ENCODE results near the gene ICA1. TPM values are rescaled to one million over a fixed set of nuclear protein-coding genes. Genes with fewer than 3 reads are reported as not detected.

Gene ICA1
- total RNA-seq, 1 experiment from 2014 or later = 28.8 TPM

DNA sequence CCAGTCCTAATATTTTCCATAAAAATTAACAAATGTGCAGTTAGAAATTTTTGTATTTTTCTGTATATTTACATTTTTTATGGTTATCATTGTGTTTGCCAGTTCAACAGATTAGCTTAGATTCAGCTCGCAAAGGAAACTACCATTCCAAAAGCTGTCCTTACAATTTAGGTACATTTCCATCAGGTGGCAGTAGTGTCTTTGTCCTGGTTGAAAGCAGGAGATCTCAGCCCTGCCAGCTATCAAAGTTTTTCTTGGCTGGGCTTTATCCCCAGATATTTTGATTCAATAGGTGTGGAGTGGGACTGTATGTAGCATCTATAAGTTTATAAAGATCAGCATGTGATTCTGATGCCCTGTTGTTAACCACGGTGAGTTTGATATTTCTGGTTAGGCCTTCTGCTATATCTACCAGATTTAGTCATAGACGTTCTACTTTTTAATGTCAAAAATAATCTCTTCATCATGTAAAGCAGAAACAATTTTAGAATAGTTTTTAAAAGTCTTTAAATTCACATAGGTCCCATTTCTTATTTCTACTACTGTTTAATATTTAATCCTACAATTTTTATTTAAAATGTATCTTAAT is 15.5 kb upstream of the ICA1 start:
- Histone ChIP-seq H3K56ac (ENCODE audit: insufficient read length, low read depth, low read length) (no peak overlapping the region), H3K14ac (ENCODE audit: insufficient read depth, low read length) (no peak overlapping the region), H3K4me2 (ENCODE audit: insufficient read depth, insufficient read length, low read length) (no peak overlapping the region), H2AK5ac (ENCODE audit: insufficient read length, low read length) (no peak overlapping the region), H3K18ac (ENCODE audit: insufficient read length, low read depth, low read length) (no peak overlapping the region), H3K27ac (ENCODE audit: insufficient read length, low read depth, low read length) (no peak overlapping the region), H3K4ac (ENCODE audit: low read depth, low read length) (no peak overlapping the region), H3K9ac (ENCODE audit: extremely low read depth, insufficient read length, low read length) (no peak overlapping the region), H2BK20ac (ENCODE audit: low read depth, low read length, poor library complexity, severe bottlenecking) (no peak overlapping the region), H2BK15ac (ENCODE audit: low read depth, low read length) (no peak overlapping the region), H3K4me1 (ENCODE audit: insufficient read depth, low read length) (0 out of 2 replicates have a peak, but pooled peaks cover 1% of the 10 kb centered on the region), H3T11ph (ENCODE audit: low read length) (no peak overlapping the region), H3K23ac (ENCODE audit: insufficient read length, low read depth, low read length) (no peak overlapping the region), H3K79me2 (ENCODE audit: insufficient read depth, low read length) (no peaks in the 10 kb centered on the region), H3K9me3 (ENCODE audit: control insufficient read depth, low read depth, low read length) (no peaks in the 10 kb centered on the region), H4K5ac (ENCODE audit: insufficient read length, low read depth, low read length) (no peak overlapping the region), H3K27me3 (ENCODE audit: insufficient read depth, low read length) (no peaks in the 10 kb centered on the region), H2BK120ac (ENCODE audit: low read depth, low read length, poor library complexity, severe bottlenecking) (no peak overlapping the region), H2AFZ (ENCODE audit: low read length) (no peak overlapping the region), H2BK12ac (ENCODE audit: insufficient read length, low read depth, low read length) (no peak overlapping the region), H3K79me1 (ENCODE audit: insufficient read depth, low read depth, low read length, poor library complexity, severe bottlenecking) (no peaks in the 10 kb centered on the region), H4K8ac (replicated peaks; ENCODE audit: insufficient read length, low read depth, low read length) (no peak overlapping the region), H4K20me1 (ENCODE audit: control insufficient read depth, insufficient read depth, insufficient read length) (no peaks in the 10 kb centered on the region), H3K23me2 (ENCODE audit: insufficient read length, low read depth, low read length, poor library complexity, severe bottlenecking) (no peaks in the 10 kb centered on the region), H4K91ac (ENCODE audit: insufficient read length, low read depth, low read length) (no peak overlapping the region), H2BK5ac (ENCODE audit: insufficient read length, low read length) (no peak overlapping the region)
- DNase-seq = no peak
- Mint-ChIP-seq H3K27ac (no peak overlapping the region), H3K4me1 (peaks cover 0 to 2% of the 10 kb centered on the region in 2 experiments; a peak in 1 of 4 replicates), H3K9me3 (no peaks in the 10 kb centered on the region), H3K4me3 (no peak overlapping the region), H3K27me3 (ENCODE audit: low read depth) (no peaks in the 10 kb centered on the region), H3K36me3 (ENCODE audit: insufficient read depth in 1 of 3, low read depth in 3 of 3) (no peaks in the 10 kb centered on the region)
- WGBS (ENCODE audit: extremely low coverage, insufficient read length, low lambda C conversion rate) = no CpG with 5 or more reads among the region's 3 CpGs
- TF ChIP-seq, protein P1, sequence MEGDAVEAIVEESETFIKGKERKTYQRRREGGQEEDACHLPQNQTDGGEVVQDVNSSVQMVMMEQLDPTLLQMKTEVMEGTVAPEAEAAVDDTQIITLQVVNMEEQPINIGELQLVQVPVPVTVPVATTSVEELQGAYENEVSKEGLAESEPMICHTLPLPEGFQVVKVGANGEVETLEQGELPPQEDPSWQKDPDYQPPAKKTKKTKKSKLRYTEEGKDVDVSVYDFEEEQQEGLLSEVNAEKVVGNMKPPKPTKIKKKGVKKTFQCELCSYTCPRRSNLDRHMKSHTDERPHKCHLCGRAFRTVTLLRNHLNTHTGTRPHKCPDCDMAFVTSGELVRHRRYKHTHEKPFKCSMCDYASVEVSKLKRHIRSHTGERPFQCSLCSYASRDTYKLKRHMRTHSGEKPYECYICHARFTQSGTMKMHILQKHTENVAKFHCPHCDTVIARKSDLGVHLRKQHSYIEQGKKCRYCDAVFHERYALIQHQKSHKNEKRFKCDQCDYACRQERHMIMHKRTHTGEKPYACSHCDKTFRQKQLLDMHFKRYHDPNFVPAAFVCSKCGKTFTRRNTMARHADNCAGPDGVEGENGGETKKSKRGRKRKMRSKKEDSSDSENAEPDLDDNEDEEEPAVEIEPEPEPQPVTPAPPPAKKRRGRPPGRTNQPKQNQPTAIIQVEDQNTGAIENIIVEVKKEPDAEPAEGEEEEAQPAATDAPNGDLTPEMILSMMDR (conservative IDR thresholded peaks at IDR 0.05) = peak; percentile 81

All from H9 (cell line).